GM23338 (cell line): Measurements from ENCODE around the gene RFPL2. TPM values are rescaled to one million over a fixed set of nuclear protein-coding genes. Genes with fewer than 3 reads are reported as not detected.

ENCODE experiments used
- ATAC-seq: fragments of 200-7000 bp; cut with Tn5 transposase; 3 replicates; pipeline ENCODE4 v1.9.1; 2020
- DNase-seq: peaks from one replicate; pipeline ENCODE4 v3.0.0-alpha.2; 2015; ENCODE audit warnings: low spot score
- H2AFZ ChIP-seq: fragments of 200-600 bp; sonication (generic); 2 replicates; pipeline ENCODE4 v1.8.0; 2016; ENCODE audit warnings: antibody characterized with exemption, mild to moderate bottlenecking, moderate library complexity
- H3F3A ChIP-seq: fragments of 200-600 bp; sonication (generic); replicated peaks from 2 replicates; pipeline ENCODE4 v1.8.0; 2017; ENCODE audit warnings: antibody characterized with exemption, mixed run types, low read depth
- H3K27ac ChIP-seq: fragments of 200-600 bp; sonication (generic); 2 replicates; pipeline ENCODE4 v1.6.1; 2016; ENCODE audit warnings: low read depth
- H3K27me3 ChIP-seq: fragments of 200-600 bp; sonication (generic); 2 replicates; pipeline ENCODE4 v1.8.0; 2016; ENCODE audit warnings: mild to moderate bottlenecking, mixed run types, moderate library complexity; ENCODE audit not compliant: insufficient read depth
- H3K36me3 ChIP-seq: fragments of 200-600 bp; sonication (generic); 2 replicates; pipeline ENCODE4 v1.8.0; 2016; ENCODE audit warnings: mild to moderate bottlenecking; ENCODE audit not compliant: insufficient read depth
- H3K4me1 ChIP-seq: fragments of 200-600 bp; sonication (generic); 2 replicates; pipeline ENCODE4 v1.8.0; 2016; ENCODE audit warnings: mild to moderate bottlenecking, moderate library complexity; ENCODE audit not compliant: insufficient read depth
- H3K4me2 ChIP-seq: fragments of 200-600 bp; sonication (generic); 2 replicates; pipeline ENCODE4 v1.7.1; 2017; ENCODE audit warnings: mixed run types
- H3K4me3 ChIP-seq: fragments of 200-600 bp; sonication (generic); 2 replicates; pipeline ENCODE4 v1.6.1; 2016; ENCODE audit warnings: mixed run types
- H3K79me2 ChIP-seq: fragments of 200-600 bp; sonication (generic); replicated peaks from 2 replicates; pipeline ENCODE4 v1.8.0; 2017; ENCODE audit warnings: mild to moderate bottlenecking; ENCODE audit not compliant: insufficient read depth
- H3K9me2 ChIP-seq: fragments of 200-600 bp; sonication (generic); 2 replicates; pipeline ENCODE4 v1.8.0; 2017; ENCODE audit not compliant: insufficient read depth
- H4K20me1 ChIP-seq: fragments of 200-600 bp; sonication (generic); replicated peaks from 2 replicates; pipeline ENCODE4 v1.8.0; 2017; ENCODE audit warnings: mild to moderate bottlenecking; ENCODE audit not compliant: insufficient read depth
- H3K27ac Mint-ChIP-seq: 2 replicates; pipeline ENCODE4 v1.8.0; 2020; ENCODE audit warnings: inconsistent platforms, mild to moderate bottlenecking, moderate library complexity, mixed read lengths
- H3K27me3 Mint-ChIP-seq: 3 replicates; pipeline ENCODE4 v1.8.0; 2022; ENCODE audit warnings: low read depth, mild to moderate bottlenecking, moderate library complexity, mixed read lengths, inconsistent platforms; ENCODE audit not compliant: insufficient read depth, poor library complexity
- H3K36me3 Mint-ChIP-seq: 3 replicates; pipeline ENCODE4 v1.8.0; 2021; ENCODE audit warnings: low read depth, mild to moderate bottlenecking, inconsistent platforms, moderate library complexity, mixed read lengths
- H3K4me1 Mint-ChIP-seq: 3 replicates; pipeline ENCODE4 v1.8.0; 2020; ENCODE audit warnings: mild to moderate bottlenecking, inconsistent platforms, mixed read lengths
- H3K4me3 Mint-ChIP-seq: 3 replicates; pipeline ENCODE4 v1.8.0; 2021; ENCODE audit warnings: moderate library complexity, mild to moderate bottlenecking, inconsistent platforms, mixed read lengths
- H3K9me3 Mint-ChIP-seq: 3 replicates; pipeline ENCODE4 v1.8.0; 2020; ENCODE audit warnings: moderate library complexity, mild to moderate bottlenecking, inconsistent platforms, mixed read lengths
- CREB1 ChIP-seq: fragments of 250-450 bp; sonication (Bioruptor Pico); IDR thresholded peaks from 2 replicates; pipeline ENCODE4 v1.5.0; 2020; ENCODE audit warnings: low read depth, mild to moderate bottlenecking, moderate library complexity
- CTCF ChIP-seq, 2 experiments: fragments of 200-600 bp in 1 of 2; sonication (generic) in 1 of 2; conservative IDR thresholded peaks; 2 replicates each; pipeline versions ENCODE4 v1.5.1 to v1.6.1; 2016 to 2017; ENCODE audit warnings: antibody characterized with exemption in 2 of 2, low read depth in 2 of 2, mild to moderate bottlenecking in 2 of 2, moderate library complexity in 1 of 2
- ETS1 ChIP-seq: IDR thresholded peaks from 2 replicates; pipeline ENCODE4 v1.6.1; 2016; ENCODE audit warnings: antibody characterized with exemption
- EZH2 ChIP-seq: fragments of 200-600 bp; sonication (generic); IDR thresholded peaks from one replicate; pipeline ENCODE4 v1.8.0; 2017; ENCODE audit warnings: antibody characterized with exemption, mild to moderate bottlenecking, low read depth; ENCODE audit not compliant: unreplicated experiment
- EZH2phosphoT487 ChIP-seq: fragments of 200-600 bp; sonication (generic); IDR thresholded peaks from one replicate; pipeline ENCODE4 v1.8.1; 2018; ENCODE audit warnings: antibody characterized with exemption; ENCODE audit not compliant: unreplicated experiment
- JUNB ChIP-seq: IDR thresholded peaks from one replicate; pipeline ENCODE4 v1.6.1; 2016; ENCODE audit warnings: antibody characterized with exemption; ENCODE audit not compliant: unreplicated experiment
- NANOG ChIP-seq: IDR thresholded peaks from 2 replicates; pipeline ENCODE4 v1.6.1; 2016; ENCODE audit warnings: antibody characterized with exemption, borderline replicate concordance
- POLR2AphosphoS5 ChIP-seq: IDR thresholded peaks from 2 replicates; pipeline ENCODE4 v1.6.1; 2016; ENCODE audit warnings: antibody characterized with exemption, low read depth
- REST ChIP-seq: IDR thresholded peaks from one replicate; pipeline ENCODE4 v1.6.1; 2018; ENCODE audit warnings: antibody characterized with exemption; ENCODE audit not compliant: unreplicated experiment
- STAT1 ChIP-seq: IDR thresholded peaks from one replicate; pipeline ENCODE4 v1.6.1; 2016; ENCODE audit warnings: antibody characterized with exemption; ENCODE audit not compliant: unreplicated experiment
- ZNF114 ChIP-seq: fragments of 250-450 bp; sonication (Bioruptor Pico); IDR thresholded peaks from 2 replicates; pipeline ENCODE4 v1.5.0; 2020; ENCODE audit warnings: mild to moderate bottlenecking, moderate library complexity
- ZNF331 ChIP-seq: fragments of 250-450 bp; sonication (Bioruptor Pico); IDR thresholded peaks from 2 replicates; pipeline ENCODE4 v1.5.0; 2020; ENCODE audit warnings: low read depth, mild to moderate bottlenecking, moderate library complexity
- ZNF462 ChIP-seq: fragments of 250-450 bp; sonication (Bioruptor Pico); IDR thresholded peaks from 2 replicates; pipeline ENCODE4 v1.5.0; 2020; ENCODE audit warnings: mild to moderate bottlenecking, moderate library complexity
- polyA plus RNA-seq: library from polyadenylated mRNA; unstranded; fragments of >200 nt; fragmentation: Nextera tagmentation; extraction: Ambion mirVana; gene quantifications from 2 replicates; pipeline ENCODE4 v1.2.1, GENCODE V29; 2016
- total RNA-seq: library from RNA; depleted of rRNA; stranded (reverse); fragments of >200 nt; shearing (Covaris generic); gene quantifications from 2 replicates; pipeline ENCODE4 v1.2.3, GENCODE V29; 2014

Gene RFPL2
- total and polyA plus RNA-seq, 2 experiments from 2014 or later: 0.45 TPM; not detected in 1

GRCh38 chr22:32185821-32186220 lies 19.1 kb downstream of the RFPL2 start:
- Histone ChIP-seq H3K27me3 (no peaks in the 10 kb centered on the region), H3K4me1 (no peaks in the 10 kb centered on the region)
- no peaks in the 10 kb centered on the region for H3K9me3 Mint-ChIP-seq

More at GRCh38 chr22:32185821-32186220, 19.1 kb downstream of the RFPL2 start:
- no peak overlapping the region for H3K27ac Mint-ChIP-seq
- H2AFZ ChIP-seq: no peak overlapping the region
- peaks cover 5% of the 10 kb centered on the region for H3K27me3 Mint-ChIP-seq
- no peaks in the 10 kb centered on the region for H3K36me3 ChIP-seq
- no peak for ATAC-seq
- no peak overlapping the region for H3K4me3 Mint-ChIP-seq
- DNase-seq: no peak
- H3K36me3 Mint-ChIP-seq: no peaks in the 10 kb centered on the region
- no peak overlapping the region for H3K4me2 ChIP-seq
- no peak overlapping the region for H3K27ac ChIP-seq
- no peaks in the 10 kb centered on the region for H3K9me2 ChIP-seq
- no peaks in the 10 kb centered on the region for H3K79me2 ChIP-seq
- TF ChIP-seq STAT1 (no peak), ZNF331 (CRISPR knock-in tag) (no peak), CTCF (conservative IDR thresholded peaks at IDR 0.05; ENCODE audit: low read depth in 2 of 2) (no peak), NANOG (no peak), ETS1 (no peak), REST (no peak), ZNF114 (CRISPR knock-in tag) (no peak), ZNF462 (CRISPR knock-in tag) (no peak), JUNB (no peak), CREB1 (CRISPR knock-in tag) (no peak), EZH2phosphoT487 (no peak), EZH2 (no peak), POLR2AphosphoS5 (no peak)
- no peaks in the 10 kb centered on the region for H3F3A ChIP-seq
- H3K4me1 Mint-ChIP-seq: no peaks in the 10 kb centered on the region
- no peak overlapping the region for H3K4me3 ChIP-seq
- H4K20me1 ChIP-seq: no peaks in the 10 kb centered on the region
